ENCODE measurements around the gene NCOR1. TPM values are rescaled to one million over a fixed set of nuclear protein-coding genes. Genes with fewer than 3 reads are reported as not detected.

Gene NCOR1
- total and polyA plus RNA-seq, 10 of the 15 experiments (the other 5 are each of a cell fraction or from before 2014, with no cell fraction given) = 34.5 to 135 (median 82.9) TPM

- Histone ChIP-seq H3K27ac (ENCODE audit: control insufficient read depth, insufficient read depth) (no peak overlapping the region), H3K4me3 (no peak overlapping the region), H4K20me1 (ENCODE audit: control insufficient read depth, insufficient read depth) (no peaks in the 10 kb centered on the region), H3K4me2 (ENCODE audit: control insufficient read depth, insufficient read depth) (no peak overlapping the region), H3K9ac (ENCODE audit: control insufficient read depth, insufficient read depth, low read length) (no peak overlapping the region), H3K79me2 (ENCODE audit: control insufficient read depth, insufficient read depth, low read length) (no peaks in the 10 kb centered on the region), H3K27me3 (replicated peaks in 1 of 2; ENCODE audit: control insufficient read depth in 2 of 2, insufficient read depth in 2 of 2, low read length in 1 of 2) (no peaks in the 10 kb centered on the region), H2AFZ (ENCODE audit: control insufficient read depth, low read depth, low read length) (no peak overlapping the region), H3K36me3 (ENCODE audit: control insufficient read depth in 2 of 2, insufficient read depth in 2 of 2, low read length in 1 of 2) (peaks cover 0 to 3% of the 10 kb centered on the region in 2 experiments; a peak in 1 of 4 replicates), H3K9me3 (replicated peaks; ENCODE audit: control insufficient read depth, insufficient read depth, low read length) (peaks cover 8% of the 10 kb centered on the region; the same call in 2 of the 3 replicates), H3K4me1 (ENCODE audit: control insufficient read depth, insufficient read depth, low read length) (no peaks in the 10 kb centered on the region)
- CTCF ChIA-PET = no interaction called here
- RAD21 ChIA-PET (ENCODE audit: unreplicated experiment) = no interaction called here
- intact Hi-C loops (cut with micrococcal nuclease; ENCODE audit: unreplicated experiment) (no loop called here), in situ Hi-C loops (cut with MboI) (loop anchor here (10.0 kb wide), 1 partner anchor 64 kb away; no protein-coding TSS in a partner anchor)
- BruUV-seq (replicated peaks) = no TSS peak
- SMC1A ChIA-PET (ENCODE audit: uncharacterized antibody, unreplicated experiment) = interaction anchor here (1.2 kb wide), 1 partner anchor 10 kb away, joined by 5 read pairs; no protein-coding TSS in a partner anchor
- no peak for ATAC-seq
- TF ChIP-seq YY1 (IDR thresholded peaks at IDR 0.05; ENCODE audit: low read depth, low read length) = no peak
- no peak for TF ChIP-seq IRF4 (IDR thresholded peaks at IDR 0.05; ENCODE audit: low read depth, low read length)
- no peak for TF ChIP-seq PBX3 (IDR thresholded peaks at IDR 0.05; ENCODE audit: insufficient replicate concordance, low read depth, low read length)
- no peak for TF ChIP-seq MYB (IDR thresholded peaks at IDR 0.05; ENCODE audit: borderline replicate concordance, low read depth, low read length)
- TF ChIP-seq REST (IDR thresholded peaks at IDR 0.05; ENCODE audit: low read depth, low read length) = no peak
- TF ChIP-seq ELK1 (IDR thresholded peaks at IDR 0.05; ENCODE audit: low read depth, low read length) = no peak
- TF ChIP-seq BMI1 (IDR thresholded peaks at IDR 0.05; ENCODE audit: borderline replicate concordance) = no peak
- no peak for TF ChIP-seq EED (IDR thresholded peaks at IDR 0.05; ENCODE audit: low read depth)
- no peak for TF ChIP-seq NKRF (conservative IDR thresholded peaks at IDR 0.05)
- TF ChIP-seq ZBED1 (IDR thresholded peaks at IDR 0.05; ENCODE audit: borderline replicate concordance) = no peak
- no peak for TF ChIP-seq SUZ12 (IDR thresholded peaks at IDR 0.05; ENCODE audit: unreplicated experiment)
- TF ChIP-seq SRF (IDR thresholded peaks at IDR 0.05; ENCODE audit: low read depth in 2 of 2, low read length in 2 of 2) = no peak
- no peak for TF ChIP-seq PML (IDR thresholded peaks at IDR 0.05; ENCODE audit: low read length)
- POLR2A ChIA-PET = interaction anchor here (0.6 kb wide), 1 partner anchor 65 kb away, joined by 7 read pairs; no protein-coding TSS in a partner anchor
- no peak for FAIRE-seq
- DNase-seq (ENCODE audit: low read depth, low spot score) = no peak
- WGBS (ENCODE audit: insufficient coverage, insufficient replicate concordance, low lambda C conversion rate, missing lambda C conversion rate) = 79% methylated on average over 3 of the region's 3 CpGs
Measured at GRCh38 chr17:16261049-16261448, 45.7 kb upstream of the NCOR1 start.

All from GM12878 (cell line).